Measurements from ENCODE around the gene LDLRAD2. TPM values are rescaled to one million over a fixed set of nuclear protein-coding genes. Genes with fewer than 3 reads are reported as not detected.

Gene LDLRAD2
- total RNA-seq, 4 donors from 2014 or later, result 0.22 TPM; not detected in 3

DNA sequence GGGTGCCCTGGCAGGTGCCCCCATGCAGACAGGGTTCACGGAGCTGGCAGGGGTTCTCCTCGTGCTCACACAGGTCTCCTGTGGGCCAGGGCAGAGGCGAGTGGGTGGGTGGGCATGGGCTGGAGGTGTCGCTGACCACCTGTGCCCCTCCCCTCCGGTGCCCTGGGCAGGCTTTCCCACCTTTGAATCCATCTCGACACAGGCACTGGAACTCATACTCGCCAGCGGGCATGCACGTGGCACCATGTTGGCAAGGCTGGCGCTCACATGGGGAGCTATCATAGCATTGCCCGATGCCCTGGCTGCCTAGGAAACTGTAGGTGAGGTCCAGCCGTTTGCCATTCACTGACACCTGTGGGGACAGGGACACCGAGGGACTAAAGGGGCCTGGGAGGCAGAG is 16.0 kb downstream of the LDLRAD2 start:
- 96 to 100% methylated on average over 1 to 10 of the region's 13 CpGs for WGBS, 2 donors
- TF ChIP-seq POLR2A (IDR thresholded peaks at IDR 0.05), result no peak
- no peak for TF ChIP-seq CTCF (IDR thresholded peaks at IDR 0.05)
- no peak overlapping the region for H3K27ac ChIP-seq
- no peaks in the 10 kb centered on the region for H3K27me3 ChIP-seq
- no peak overlapping the region for H3K4me3 ChIP-seq (replicated peaks in 1 of 3)
- intact Hi-C loops (cut with DNase I), result no loop called here
- H3K36me3 ChIP-seq, result peaks cover 79 to 90% of the 10 kb centered on the region in 2 donors
- H3K9me3 ChIP-seq, result no peaks in the 10 kb centered on the region
- no peak for DNase-seq
- H3K4me1 ChIP-seq, result no peaks in the 10 kb centered on the region

- no peak for DNase-seq
- no peaks in the 10 kb centered on the region for H3K4me1 ChIP-seq
- H3K27me3 ChIP-seq, result no peaks in the 10 kb centered on the region
- H3K27ac ChIP-seq, result no peak overlapping the region
- TF ChIP-seq CTCF (IDR thresholded peaks at IDR 0.05), result no peak
- no peak for TF ChIP-seq POLR2A (IDR thresholded peaks at IDR 0.05)
- WGBS, 2 donors, result 93 to 95% methylated on average over 27 to 28 of the region's 28 CpGs
- H3K36me3 ChIP-seq, result peaks cover 79 to 90% of the 10 kb centered on the region in 2 donors
- intact Hi-C loops (cut with DNase I), result no loop called here
- H3K4me3 ChIP-seq (replicated peaks in 1 of 3), result no peak overlapping the region
- H3K9me3 ChIP-seq, result no peaks in the 10 kb centered on the region
Observed at GRCh38 chr1:21828506-21829210, 16.6 kb downstream of the LDLRAD2 start.

- TF ChIP-seq CTCF (IDR thresholded peaks at IDR 0.05), result no peak
- no peak for TF ChIP-seq POLR2A (IDR thresholded peaks at IDR 0.05)
- no peaks in the 10 kb centered on the region for H3K27me3 ChIP-seq
- no peaks in the 10 kb centered on the region for H3K9me3 ChIP-seq
- no peak for DNase-seq
- 87 to 96% methylated on average over 10 to 16 of the region's 17 CpGs for WGBS, 2 donors
- peaks cover 79 to 90% of the 10 kb centered on the region in 2 donors for H3K36me3 ChIP-seq
- intact Hi-C loops (cut with DNase I), result no loop called here
- H3K4me1 ChIP-seq, result no peaks in the 10 kb centered on the region
- H3K4me3 ChIP-seq (replicated peaks in 1 of 3), result no peak overlapping the region
- H3K27ac ChIP-seq, result no peak overlapping the region
Observed at GRCh38 chr1:21829294-21829693, 17.2 kb downstream of the LDLRAD2 start.

DNA sequence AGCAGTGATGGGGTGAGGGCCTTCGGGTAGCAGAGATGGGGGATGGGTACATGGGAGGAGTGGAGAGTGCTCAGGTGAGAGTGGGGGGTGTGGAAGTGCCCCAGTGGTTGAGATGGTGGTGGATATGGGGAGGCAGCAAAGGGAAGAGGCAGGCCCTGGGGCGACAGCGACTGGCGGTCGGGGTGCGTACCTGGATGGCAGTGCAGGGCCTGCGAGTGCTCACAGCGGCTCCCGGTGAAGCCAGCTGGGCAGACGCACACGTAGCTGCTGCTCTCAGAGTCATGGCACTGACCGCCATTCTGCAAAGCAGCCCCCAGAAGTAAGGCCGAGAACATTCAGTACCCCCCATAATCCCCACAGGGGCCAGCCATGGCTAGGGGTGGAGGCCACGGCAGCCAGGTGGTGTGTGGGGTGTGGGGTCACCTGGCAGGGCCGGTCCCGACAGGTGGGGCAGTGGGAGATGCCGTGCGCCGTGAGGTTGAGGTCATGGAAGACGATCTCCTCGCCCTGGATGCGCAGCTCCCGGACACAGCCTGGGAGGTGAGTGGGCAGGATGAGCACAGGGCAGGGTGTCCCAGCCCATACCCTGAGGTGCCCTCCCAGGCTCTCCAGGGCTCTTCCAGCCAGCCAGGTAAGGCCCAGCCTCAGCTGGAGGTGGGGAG is 18.9 kb downstream of the LDLRAD2 start:
- TF ChIP-seq POLR2A (IDR thresholded peaks at IDR 0.05) (no peak), CTCF (IDR thresholded peaks at IDR 0.05) (no peak)
- no peak for DNase-seq
- Histone ChIP-seq H3K9me3 (no peaks in the 10 kb centered on the region), H3K36me3 (peaks cover 79 to 91% of the 10 kb centered on the region in 2 donors), H3K4me3 (replicated peaks in 1 of 3) (no peak overlapping the region), H3K4me1 (no peaks in the 10 kb centered on the region), H3K27me3 (no peaks in the 10 kb centered on the region), H3K27ac (no peak overlapping the region)
- 87 to 94% methylated on average over 7 to 22 of the region's 23 CpGs for WGBS, 2 donors
- intact Hi-C loops (cut with DNase I), result no loop called here

DNA sequence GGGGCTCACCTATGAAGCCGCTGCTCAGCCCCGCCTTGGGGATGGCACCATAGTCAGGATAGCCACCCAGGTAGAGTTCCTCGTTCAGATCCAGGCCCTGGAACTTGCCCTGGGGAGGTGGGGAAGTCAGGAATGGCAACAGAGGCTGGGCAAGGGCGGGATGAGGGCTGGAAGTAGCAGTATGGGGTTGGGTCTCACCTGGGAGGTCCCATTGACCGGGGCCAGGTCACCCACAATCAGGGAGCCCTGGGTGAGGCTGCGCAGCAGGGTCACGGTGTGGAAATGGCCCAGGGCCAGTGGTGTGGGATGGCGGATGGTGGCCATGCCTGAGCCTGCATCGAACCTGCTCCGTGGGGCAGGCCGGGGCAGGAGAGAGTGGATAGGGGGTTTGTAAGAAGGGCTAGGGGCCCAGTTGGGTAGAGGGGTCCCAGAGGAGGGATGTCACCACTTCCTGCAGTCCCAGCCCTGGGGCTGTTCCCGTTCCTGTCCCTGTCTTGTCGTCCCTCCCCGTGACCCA is 19.4 kb downstream of the LDLRAD2 start:
- WGBS, 2 donors, result 89 to 94% methylated on average over 14 of the region's 14 CpGs
- H3K27me3 ChIP-seq, result no peaks in the 10 kb centered on the region
- H3K4me3 ChIP-seq (replicated peaks in 1 of 3), result no peak overlapping the region
- no peak for TF ChIP-seq CTCF (IDR thresholded peaks at IDR 0.05)
- TF ChIP-seq POLR2A (IDR thresholded peaks at IDR 0.05), result no peak
- DNase-seq, result no peak
- peaks cover 82 to 91% of the 10 kb centered on the region in 2 donors for H3K36me3 ChIP-seq
- H3K27ac ChIP-seq, result no peak overlapping the region
- H3K4me1 ChIP-seq, result no peaks in the 10 kb centered on the region
- intact Hi-C loops (cut with DNase I), result no loop called here
- no peaks in the 10 kb centered on the region for H3K9me3 ChIP-seq

All from thyroid gland (tissue), 4 donors.